GM12878 (cell line): ENCODE measurements around the gene CALM3. TPM values are rescaled to one million over a fixed set of nuclear protein-coding genes. Genes with fewer than 3 reads are reported as not detected.

ENCODE experiments used
- BCL11A ChIP-seq: IDR thresholded peaks from 2 replicates; pipeline ENCODE4 v1.6.1; 2011; ENCODE audit warnings: low read depth, low read length
- MYC ChIP-seq: IDR thresholded peaks from 2 replicates; pipeline ENCODE4 v1.6.1; 2011; ENCODE audit warnings: mild to moderate bottlenecking, low read length, moderate library complexity, inconsistent platforms; ENCODE audit not compliant: insufficient read depth, insufficient replicate concordance, insufficient read length, severe bottlenecking
- PBX3 ChIP-seq: IDR thresholded peaks from 2 replicates; pipeline ENCODE4 v1.6.1; 2011; ENCODE audit warnings: mild to moderate bottlenecking, low read depth, low read length, moderate library complexity; ENCODE audit not compliant: insufficient replicate concordance
- PRDM15 ChIP-seq: fragments of 450-650 bp; formaldehyde crosslinking; IDR thresholded peaks from 2 replicates; pipeline ENCODE4 v1.4.0; 2020; ENCODE audit warnings: mild to moderate bottlenecking, moderate library complexity
- RAD51 ChIP-seq: fragments of 450-650 bp; IDR thresholded peaks from 2 replicates; pipeline ENCODE4 v1.6.1; 2016; ENCODE audit warnings: moderate library complexity, mild to moderate bottlenecking, inconsistent platforms
- SPI1 ChIP-seq: IDR thresholded peaks from 2 replicates; pipeline ENCODE4 v1.6.1; 2011; ENCODE audit warnings: low read depth, mild to moderate bottlenecking, low read length, moderate library complexity, borderline replicate concordance; ENCODE audit not compliant: insufficient read depth
- SREBF2 ChIP-seq: IDR thresholded peaks from 2 replicates; pipeline ENCODE4 v1.6.1; 2012; ENCODE audit warnings: mild to moderate bottlenecking, low read length
- TCF12 ChIP-seq: IDR thresholded peaks from 2 replicates; pipeline ENCODE4 v1.6.1; 2011; ENCODE audit warnings: low read depth, mild to moderate bottlenecking, low read length
- YBX1 ChIP-seq: fragments of 450-650 bp; IDR thresholded peaks from 2 replicates; pipeline ENCODE4 v1.6.1; 2016; ENCODE audit warnings: antibody characterized with exemption
- polyA plus RNA-seq, 11 experiments: library from polyadenylated mRNA; depleted of rRNA in 4 of 11; unstranded in 6 of 11; stranded (reverse) in 5 of 11; fragments of >200 nt; fragmentation: Nextera tagmentation in 4 of 11; fragmentation: Illumina TruSeq in 1 of 11; extraction: Ambion mirVana in 4 of 11; extraction: Trizol in 1 of 11; gene quantifications; 1 replicate in 1 of 11; 2 replicates in 10 of 11; pipeline versions ENCODE4 v1.2.1 to v1.2.3, GENCODE V29; 2011 to 2016; ENCODE audit warnings: inconsistent platforms in 2 of 11, missing spikeins in 2 of 11, low read depth in 1 of 11
- total RNA-seq, 4 experiments: library from RNA; depleted of rRNA in 3 of 4; stranded (reverse); fragments of >200 nt in 3 of 4; fragmentation: Illumina TruSeq in 1 of 4; extraction: Trizol in 1 of 4; gene quantifications; 2 replicates each; pipeline versions ENCODE4 v1.2.1 to v1.2.3, GENCODE V29; 2013 to 2021

Gene CALM3
- total and polyA plus RNA-seq, 10 of the 15 experiments (the other 5 are each of a cell fraction or from before 2014, with no cell fraction given), result 164 to 849 (median 347) TPM

GRCh38 chr19:46635920-46636761, 35.0 kb downstream of the CALM3 start, which contains the start of gene GNG8 (continued):
- TF ChIP-seq PRDM15 (CRISPR knock-in tag), result no peak
- no peak for TF ChIP-seq RAD51
- TF ChIP-seq BCL11A, result no peak
- no peak for TF ChIP-seq YBX1
- no peak for TF ChIP-seq SREBF2
- TF ChIP-seq MYC, result no peak
- TF ChIP-seq TCF12, result no peak
- TF ChIP-seq SPI1, result no peak
- TF ChIP-seq PBX3, result no peak
